Endodermal cell (in vitro differentiated cells): Measurements from ENCODE around the gene GPBP1. TPM values are rescaled to one million over a fixed set of nuclear protein-coding genes. Genes with fewer than 3 reads are reported as not detected.

Experiments
- DNase-seq: peaks from one replicate; pipeline ENCODE4 v3.0.0-alpha.2; 2017
- H3K27ac ChIP-seq: 2 replicates; pipeline ENCODE4 v1.5.1; 2013; ENCODE audit warnings: mild to moderate bottlenecking, low read depth, low read length, moderate library complexity
- H3K27me3 ChIP-seq: 2 replicates; pipeline ENCODE4 v1.6.1; 2013; ENCODE audit warnings: mild to moderate bottlenecking, low read length, moderate library complexity; ENCODE audit not compliant: insufficient read depth, control insufficient read depth, poor library complexity, severe bottlenecking
- H3K36me3 ChIP-seq: 2 replicates; pipeline ENCODE4 v1.7.0; 2013; ENCODE audit warnings: mild to moderate bottlenecking, low read length, moderate library complexity; ENCODE audit not compliant: control insufficient read depth, insufficient read depth
- H3K4me1 ChIP-seq: one replicate; pipeline ENCODE4 v1.7.0; 2013; ENCODE audit warnings: low read length; ENCODE audit not compliant: control insufficient read depth, insufficient read depth
- H3K4me3 ChIP-seq: 2 replicates; pipeline ENCODE4 v1.5.1; 2013; ENCODE audit warnings: mild to moderate bottlenecking, low read length, moderate library complexity
- H3K9ac ChIP-seq: 2 replicates; pipeline ENCODE4 v1.6.1; 2013; ENCODE audit warnings: mild to moderate bottlenecking, low read length, moderate library complexity; ENCODE audit not compliant: poor library complexity, severe bottlenecking; ENCODE audit errors: extremely low read depth
- H3K9me3 ChIP-seq: 2 replicates; pipeline ENCODE4 v1.6.1; 2013; ENCODE audit warnings: mild to moderate bottlenecking, low read length, moderate library complexity; ENCODE audit not compliant: control insufficient read depth
- H3K27ac Mint-ChIP-seq: 2 replicates; pipeline ENCODE4 v1.8.0; 2020; ENCODE audit warnings: mixed read lengths
- H3K27me3 Mint-ChIP-seq: 2 replicates; pipeline ENCODE4 v1.8.0; 2021; ENCODE audit warnings: mild to moderate bottlenecking, mixed read lengths; ENCODE audit not compliant: insufficient read depth
- H3K36me3 Mint-ChIP-seq: 2 replicates; pipeline ENCODE4 v1.8.0; 2020; ENCODE audit warnings: low read depth, mixed read lengths
- H3K4me1 Mint-ChIP-seq: 2 replicates; pipeline ENCODE4 v1.8.0; 2020; ENCODE audit warnings: mixed read lengths
- H3K4me3 Mint-ChIP-seq: 2 replicates; pipeline ENCODE4 v1.8.0; 2020; ENCODE audit warnings: mild to moderate bottlenecking, moderate library complexity, mixed read lengths
- H3K9me3 Mint-ChIP-seq: 2 replicates; pipeline ENCODE4 v1.8.0; 2020; ENCODE audit warnings: mild to moderate bottlenecking, mixed read lengths
- CTCF ChIP-seq: fragments of 200-600 bp; sonication (generic); conservative IDR thresholded peaks from 2 replicates; pipeline ENCODE4 v1.5.0; 2021; ENCODE audit warnings: antibody characterized with exemption, mild to moderate bottlenecking
- WGBS, 2 experiments: methylation state at CpG; one replicate each; pipeline versions ENCODE4 v1.1.5 to v1.1.7; 2013; ENCODE audit warnings: missing lambda C conversion rate in 2 of 2, mixed read lengths in 1 of 2; ENCODE audit not compliant: insufficient coverage in 1 of 2, insufficient read length in 1 of 2; 5-methylcytosine and 5-hydroxymethylcytosine counted together
- total RNA-seq, 2 donors: library from RNA; stranded (reverse); fragmentation: NEBNext Ultra II Directional in 1 of 2; extraction: Animal tissue kit (Norgen Biotek cat#: 25700) in 1 of 2; gene quantifications; 2 replicates in 1 of 2; 3 replicates in 1 of 2; pipeline ENCODE4 v1.2.1, GENCODE V29; 2021

Gene GPBP1
- total RNA-seq, 2 donors from 2014 or later: 109 to 124 TPM

- Histone ChIP-seq H3K9me3 (no peaks in the 10 kb centered on the region), H3K4me3 (no peak overlapping the region), H3K36me3 (no peaks in the 10 kb centered on the region), H3K4me1 (no peaks in the 10 kb centered on the region), H3K27me3 (no peaks in the 10 kb centered on the region), H3K27ac (no peak overlapping the region), H3K9ac (no peak overlapping the region)
- no peaks in the 10 kb centered on the region for H3K36me3 Mint-ChIP-seq
- H3K4me3 Mint-ChIP-seq: no peak overlapping the region
- no peaks in the 10 kb centered on the region for H3K27me3 Mint-ChIP-seq
- no peaks in the 10 kb centered on the region for H3K4me1 Mint-ChIP-seq
- no peak for TF ChIP-seq CTCF
- no peak for DNase-seq
- no peak overlapping the region for H3K27ac Mint-ChIP-seq
- H3K9me3 Mint-ChIP-seq: no peaks in the 10 kb centered on the region
- WGBS, 2 experiments: 50 to 65% methylated on average over 1 to 2 of the region's 2 CpGs
Measured at GRCh38 chr5:57137401-57137800, 36.5 kb upstream of the GPBP1 start.

- Histone ChIP-seq H3K9me3 (peaks cover 3% of the 10 kb centered on the region), H3K9ac (no peak overlapping the region), H3K4me1 (peaks cover 9% of the 10 kb centered on the region), H3K4me3 (no peak overlapping the region), H3K27me3 (no peaks in the 10 kb centered on the region), H3K36me3 (no peaks in the 10 kb centered on the region), H3K27ac (no peak overlapping the region)
- H3K27ac Mint-ChIP-seq: no peak overlapping the region
- H3K4me3 Mint-ChIP-seq: no peak overlapping the region
- H3K4me1 Mint-ChIP-seq: no peaks in the 10 kb centered on the region
- no peaks in the 10 kb centered on the region for H3K36me3 Mint-ChIP-seq
- H3K9me3 Mint-ChIP-seq: peaks cover 7% of the 10 kb centered on the region
- TF ChIP-seq CTCF: no peak
- H3K27me3 Mint-ChIP-seq: no peaks in the 10 kb centered on the region
- no peak for DNase-seq
- WGBS, 2 experiments: 84 to 88% methylated on average over 3 to 4 of the region's 4 CpGs
Measured at GRCh38 chr5:57152316-57152715, 21.5 kb upstream of the GPBP1 start.

- no peak overlapping the region for H3K4me3 Mint-ChIP-seq
- H3K9me3 ChIP-seq: peaks cover 15% of the 10 kb centered on the region
- no peaks in the 10 kb centered on the region for H3K27me3 ChIP-seq
- no peak overlapping the region for H3K27ac ChIP-seq
- no peaks in the 10 kb centered on the region for H3K4me1 Mint-ChIP-seq
- no peaks in the 10 kb centered on the region for H3K27me3 Mint-ChIP-seq
- 46 to 50% methylated on average over 2 of the region's 2 CpGs for WGBS, 2 experiments
- H3K9me3 Mint-ChIP-seq: peaks cover 17% of the 10 kb centered on the region
- H3K4me3 ChIP-seq: no peak overlapping the region
- no peak for TF ChIP-seq CTCF
- H3K9ac ChIP-seq: no peak overlapping the region
- no peaks in the 10 kb centered on the region for H3K36me3 ChIP-seq
- no peak overlapping the region for H3K27ac Mint-ChIP-seq
- H3K4me1 ChIP-seq: peaks cover 9% of the 10 kb centered on the region
- no peak for DNase-seq
- no peaks in the 10 kb centered on the region for H3K36me3 Mint-ChIP-seq
Measured at GRCh38 chr5:57155033-57155432, 18.8 kb upstream of the GPBP1 start.
